Upper lobe of right lung (tissue), 1 donor: ENCODE results near the gene TMEM200A. TPM values are rescaled to one million over a fixed set of nuclear protein-coding genes. Genes with fewer than 3 reads are reported as not detected.

ENCODE experiments used
- ATAC-seq: fragments of 200-7000 bp; cut with Tn5 transposase; one replicate; pipeline ENCODE4 v1.9.1; 2020; ENCODE audit warnings: mild to moderate bottlenecking, moderate library complexity
- DNase-seq: peaks from one replicate; pipeline ENCODE4 v3.0.0-alpha.2; 2020
- H3K27ac ChIP-seq: fragments of 200-600 bp; one replicate; pipeline ENCODE4 v1.8.0; 2022
- H3K27me3 ChIP-seq: fragments of 200-600 bp; one replicate; pipeline ENCODE4 v1.8.0; 2022; ENCODE audit warnings: mild to moderate bottlenecking
- H3K36me3 ChIP-seq: fragments of 200-600 bp; one replicate; pipeline ENCODE4 v1.8.0; 2022
- H3K4me1 ChIP-seq: fragments of 200-600 bp; one replicate; pipeline ENCODE4 v1.8.0; 2022
- H3K4me3 ChIP-seq: fragments of 200-600 bp; one replicate; pipeline ENCODE4 v1.8.0; 2022; ENCODE audit warnings: mild to moderate bottlenecking
- H3K9me3 ChIP-seq: fragments of 200-600 bp; one replicate; pipeline ENCODE4 v1.8.0; 2022
- CTCF ChIP-seq: fragments of 200-600 bp; IDR thresholded peaks from one replicate; pipeline ENCODE4 v1.8.0; 2022; ENCODE audit warnings: antibody characterized with exemption
- intact Hi-C: fragments of 100-400 bp; cut with DNase I; formaldehyde crosslinking; loops from one replicate; pipeline ENCODE4 v1.11.0; 2022
- total RNA-seq: library from RNA; stranded (reverse); fragmentation: NEBNext Ultra II Directional; extraction: Animal tissue kit (Norgen Biotek cat#: 25700); gene quantifications from one replicate; pipeline ENCODE4 v1.2.1, GENCODE V29; 2021
- donor health status: DM: no; HTN: yes; CAD: no; lungs with severe emphysema.

TMEM200A gene
- total RNA-seq, 1 donor from 2014 or later, result 5.9 TPM

GRCh38 chr6:130425537-130425936 is 59.7 kb downstream of the TMEM200A start:
- intact Hi-C loops, result no loop called here
- DNase-seq (no peak), ATAC-seq (no peak)
- H3K27me3 ChIP-seq, result no peaks in the 10 kb centered on the region
- no peak overlapping the region for H3K27ac ChIP-seq
- no peak overlapping the region for H3K4me3 ChIP-seq
- no peak for TF ChIP-seq CTCF
- H3K36me3 ChIP-seq, result no peaks in the 10 kb centered on the region
- H3K9me3 ChIP-seq, result no peaks in the 10 kb centered on the region
- H3K4me1 ChIP-seq, result no peaks in the 10 kb centered on the region

GRCh38 chr6:130426066-130426721 is 60.4 kb downstream of the TMEM200A start:
- no peak for DNase-seq
- Histone ChIP-seq H3K36me3 (no peaks in the 10 kb centered on the region), H3K27me3 (no peaks in the 10 kb centered on the region), H3K4me3 (no peak overlapping the region), H3K27ac (no peak overlapping the region), H3K9me3 (no peaks in the 10 kb centered on the region), H3K4me1 (no peaks in the 10 kb centered on the region)
- no peak for ATAC-seq
- intact Hi-C loops, result no loop called here
- TF ChIP-seq CTCF, result no peak

GRCh38 chr6:130431346-130431852 is 65.6 kb downstream of the TMEM200A start:
- no peaks in the 10 kb centered on the region for H3K9me3 ChIP-seq
- H3K4me3 ChIP-seq, result no peak overlapping the region
- no peak for TF ChIP-seq CTCF
- intact Hi-C loops, result no loop called here
- DNase-seq, result no peak
- H3K27me3 ChIP-seq, result no peaks in the 10 kb centered on the region
- H3K27ac ChIP-seq, result no peak overlapping the region
- no peaks in the 10 kb centered on the region for H3K4me1 ChIP-seq
- no peaks in the 10 kb centered on the region for H3K36me3 ChIP-seq
- ATAC-seq, result no peak

GRCh38 chr6:130432838-130433237 is 67.0 kb downstream of the TMEM200A start:
- intact Hi-C loops, result no loop called here
- no peak for TF ChIP-seq CTCF
- Histone ChIP-seq H3K36me3 (no peaks in the 10 kb centered on the region), H3K27ac (no peak overlapping the region), H3K4me1 (no peaks in the 10 kb centered on the region), H3K9me3 (no peaks in the 10 kb centered on the region), H3K4me3 (no peak overlapping the region), H3K27me3 (no peaks in the 10 kb centered on the region)
- no peak for ATAC-seq
- DNase-seq, result no peak

GRCh38 chr6:130434174-130434873 is 68.5 kb downstream of the TMEM200A start:
- TF ChIP-seq CTCF, result no peak
- ATAC-seq (no peak), DNase-seq (no peak)
- no peak overlapping the region for H3K27ac ChIP-seq
- no peaks in the 10 kb centered on the region for H3K36me3 ChIP-seq
- intact Hi-C loops, result no loop called here
- H3K9me3 ChIP-seq, result no peaks in the 10 kb centered on the region
- H3K27me3 ChIP-seq, result no peaks in the 10 kb centered on the region
- H3K4me3 ChIP-seq, result no peak overlapping the region
- no peaks in the 10 kb centered on the region for H3K4me1 ChIP-seq
